NCI-H460 (cell line): ENCODE data around the gene P2RX7. TPM values are rescaled to one million over a fixed set of nuclear protein-coding genes. Genes with fewer than 3 reads are reported as not detected.
"Not testable (repeated sequence)": the region's sequence is repeated elsewhere in the genome, so short reads cannot be mapped to it uniquely, and the experiment has no call there.

ENCODE experiments used
- DNase-seq: peaks from one replicate; pipeline ENCODE4 v3.0.0-alpha.2; 2016; ENCODE audit warnings: low read depth; ENCODE audit errors: extremely low read depth
- total RNA-seq: library from RNA; depleted of rRNA; stranded (reverse); fragments of >200 nt; shearing (Covaris generic); gene quantifications from 2 replicates; pipeline ENCODE4 v1.2.3, GENCODE V29; 2014

The P2RX7 gene
- total RNA-seq, 1 experiment from 2014 or later: 1.2 TPM

DNA sequence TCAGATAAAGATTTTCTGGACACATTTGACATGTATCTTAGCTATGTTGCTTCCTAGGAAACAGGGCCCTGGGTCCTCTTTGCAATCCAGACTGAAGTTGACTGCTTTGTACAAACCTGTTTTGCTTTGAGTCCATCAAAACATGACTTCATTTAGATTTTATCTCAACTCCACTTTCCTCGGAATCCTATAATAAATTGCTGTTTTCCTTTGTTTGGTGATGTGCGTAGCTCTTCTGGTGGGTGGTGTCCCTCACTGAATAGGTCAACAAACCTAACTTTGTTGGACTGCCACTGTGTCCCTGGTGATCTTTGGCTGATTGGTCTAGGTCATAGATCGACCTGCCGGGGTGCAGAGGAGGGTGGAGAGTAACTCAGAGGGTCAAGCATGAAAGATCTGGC, 735 bp upstream of the P2RX7 start:
- DNase-seq: no peak

DNA sequence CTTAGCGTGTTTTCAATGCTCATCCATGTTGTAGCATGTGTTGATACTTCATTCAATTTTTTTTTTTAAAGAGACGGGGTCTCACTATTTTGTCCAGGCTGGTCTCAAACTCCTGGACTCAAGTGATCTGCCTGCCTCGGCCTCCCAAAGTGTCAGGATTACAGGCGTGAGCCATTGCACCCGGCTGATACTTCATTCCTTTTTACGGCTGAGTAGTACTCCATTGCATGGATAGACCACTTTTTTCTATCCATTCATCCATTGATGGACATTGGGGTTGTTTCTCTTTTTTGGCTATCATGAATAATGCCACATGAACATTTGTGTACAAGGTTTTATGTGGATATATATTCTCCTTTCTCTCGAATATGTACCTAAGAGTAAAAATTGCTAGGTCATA, 1.2 kb downstream of the P2RX7 start:
- no peak for DNase-seq

DNA sequence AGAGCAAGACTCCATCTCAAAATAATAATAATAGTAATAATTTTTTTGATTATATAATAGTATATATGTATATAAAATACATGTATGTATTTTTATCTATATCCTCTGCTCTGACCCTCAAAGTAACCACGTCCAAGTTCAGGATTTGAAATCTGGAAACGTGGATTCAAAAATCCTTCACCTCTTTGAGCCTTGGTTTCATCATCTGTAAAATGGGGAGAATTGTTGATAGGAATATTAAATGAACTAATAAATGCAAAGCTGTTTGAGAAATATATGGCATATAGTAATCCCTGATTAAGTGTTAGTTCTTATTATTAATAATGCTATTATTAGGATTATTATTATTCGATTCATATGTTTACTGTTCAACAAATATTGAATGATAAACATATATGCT, 2.6 kb downstream of the P2RX7 start:
- DNase-seq: no peak

DNA sequence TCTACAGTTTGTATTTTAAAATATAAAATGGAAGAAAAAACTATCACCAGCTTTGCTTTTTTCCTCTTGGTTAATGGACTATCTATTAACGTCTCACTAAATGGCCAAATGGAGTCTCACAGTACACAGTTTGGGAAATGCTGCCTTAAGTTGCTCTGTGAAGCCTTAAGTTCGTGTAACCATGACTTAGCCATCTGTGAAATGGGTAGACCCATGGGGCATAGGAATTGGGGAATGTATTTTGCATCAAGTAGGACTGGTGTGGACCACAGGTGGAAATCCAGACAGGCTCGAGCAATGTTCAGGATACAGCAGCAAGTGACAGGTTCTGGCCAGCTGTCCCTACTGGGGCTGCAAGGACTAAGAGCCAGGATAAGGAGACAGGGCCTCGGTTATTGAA, 4.8 kb downstream of the P2RX7 start:
- DNase-seq: no peak

DNA sequence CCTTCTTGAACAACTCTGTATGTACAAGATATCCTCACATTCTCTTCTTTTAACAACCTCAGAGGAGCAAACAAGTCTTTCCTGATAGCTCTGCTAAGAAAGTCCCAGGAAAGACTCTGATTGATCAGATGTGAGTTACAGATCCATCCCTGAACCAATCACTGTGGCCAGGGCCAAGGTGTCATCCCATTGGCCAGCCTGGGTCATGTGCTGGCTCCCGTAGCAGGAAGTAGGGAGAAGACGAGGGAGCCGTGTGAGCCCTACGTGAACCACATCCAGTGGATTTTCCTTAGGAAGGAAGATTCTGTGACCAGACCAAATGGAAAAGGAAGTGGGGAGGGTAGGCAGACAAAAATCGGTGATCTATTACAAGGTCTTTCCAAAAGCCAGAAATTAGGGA, 5.6 kb downstream of the P2RX7 start:
- DNase-seq: no peak

DNA sequence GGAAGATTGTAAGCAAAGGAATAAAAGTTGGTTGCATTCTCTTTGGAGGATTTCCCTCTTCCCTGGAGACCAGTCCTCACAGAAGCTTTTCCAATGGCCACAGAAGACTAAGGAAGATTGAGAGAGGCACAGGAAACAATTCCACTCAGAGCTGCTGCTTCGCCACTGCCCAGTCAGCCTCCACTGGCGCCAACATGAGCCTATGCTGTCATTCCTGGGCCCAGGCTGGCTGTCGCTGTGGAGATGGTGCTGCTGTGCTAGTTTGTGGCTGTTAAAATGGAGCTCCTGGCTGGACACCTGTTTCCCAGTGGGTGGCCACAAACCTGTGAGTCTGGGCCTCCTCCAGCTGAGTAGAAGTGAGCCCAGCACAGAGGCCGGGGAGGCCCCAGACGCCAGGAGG, 6.6 kb downstream of the P2RX7 start:
- no peak for DNase-seq

DNA sequence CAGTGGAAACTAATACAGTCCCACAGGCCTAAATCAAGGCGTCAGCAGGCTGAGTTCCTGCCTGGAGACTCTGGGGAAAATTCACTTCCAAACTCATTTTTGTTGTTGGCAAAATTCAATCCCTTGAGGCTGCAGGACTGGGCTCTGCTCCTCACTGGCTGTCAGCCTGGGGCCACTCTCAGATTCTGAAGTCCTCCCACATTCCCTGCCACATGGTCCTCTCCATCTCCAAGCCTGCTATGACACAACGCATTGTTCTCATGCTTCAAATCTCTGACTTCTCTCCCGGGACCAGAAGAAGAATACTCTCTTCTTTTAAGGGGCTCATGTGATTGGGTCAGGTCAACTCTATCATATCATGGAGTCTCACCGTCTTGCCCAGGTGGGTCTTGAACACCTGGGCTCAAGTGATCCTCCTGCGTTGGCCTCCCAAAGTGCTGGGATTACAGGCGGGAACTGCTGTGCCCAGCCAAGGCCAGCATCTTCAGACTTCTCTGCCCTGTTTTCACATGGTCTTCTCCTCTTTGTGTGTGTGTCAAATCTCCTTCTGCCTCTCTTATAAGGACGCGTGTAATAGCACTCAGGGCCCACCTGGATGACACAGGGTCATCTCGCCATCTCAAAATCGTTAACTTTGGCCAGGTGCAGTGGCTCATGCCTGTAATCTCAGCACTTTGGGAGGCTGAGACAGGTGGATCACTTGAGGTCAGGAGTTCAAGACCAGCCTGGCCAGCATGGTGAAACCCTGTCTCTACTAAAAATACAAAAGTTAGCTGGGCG, 9.7 kb downstream of the P2RX7 start:
- DNase-seq: no peak

DNA sequence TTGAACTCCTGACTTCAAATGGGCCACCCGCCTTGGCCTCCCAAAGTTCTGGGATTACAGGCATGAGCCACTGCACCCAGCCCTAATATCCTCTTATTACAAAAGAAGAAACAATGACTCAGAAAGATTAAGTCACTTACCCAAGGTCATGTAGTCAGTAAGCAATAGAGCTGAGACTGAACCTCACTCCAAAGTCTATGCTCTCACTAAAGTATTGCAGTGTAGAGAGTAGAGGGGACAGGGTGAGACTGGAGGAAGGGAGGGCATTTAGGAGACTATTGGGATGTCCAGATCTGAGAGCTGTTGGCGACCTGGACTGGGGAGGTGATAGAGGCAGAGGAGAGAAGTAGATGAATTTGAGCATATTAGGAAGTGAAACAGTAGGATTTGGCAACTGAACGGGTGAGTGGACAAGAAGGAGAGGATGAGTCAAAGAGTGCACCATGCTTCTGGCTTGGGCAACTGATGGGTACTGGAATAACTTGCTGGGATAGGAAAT, 11.8 kb downstream of the P2RX7 start:
- DNase-seq: no peak

DNA sequence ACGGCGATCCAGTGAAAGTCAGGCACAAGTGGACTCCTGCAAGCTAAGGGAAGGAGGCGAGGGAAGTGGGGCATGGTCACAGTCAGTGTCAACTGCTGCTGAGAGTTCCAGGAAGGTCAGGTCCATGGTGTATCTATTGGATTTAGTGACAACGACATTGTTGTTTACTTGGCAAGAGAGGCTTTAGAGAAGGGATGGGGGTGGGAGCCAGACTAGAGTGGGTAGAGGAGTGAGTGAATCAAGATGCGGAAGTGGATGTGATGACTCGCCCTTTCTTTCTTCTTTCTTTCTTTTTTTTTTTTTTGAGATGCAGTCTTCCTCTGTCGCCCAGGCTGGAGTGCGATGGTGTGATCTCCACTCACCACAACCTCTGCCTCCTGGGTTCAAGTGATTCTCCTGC, 12.5 kb downstream of the P2RX7 start:
- DNase-seq: no peak

DNA sequence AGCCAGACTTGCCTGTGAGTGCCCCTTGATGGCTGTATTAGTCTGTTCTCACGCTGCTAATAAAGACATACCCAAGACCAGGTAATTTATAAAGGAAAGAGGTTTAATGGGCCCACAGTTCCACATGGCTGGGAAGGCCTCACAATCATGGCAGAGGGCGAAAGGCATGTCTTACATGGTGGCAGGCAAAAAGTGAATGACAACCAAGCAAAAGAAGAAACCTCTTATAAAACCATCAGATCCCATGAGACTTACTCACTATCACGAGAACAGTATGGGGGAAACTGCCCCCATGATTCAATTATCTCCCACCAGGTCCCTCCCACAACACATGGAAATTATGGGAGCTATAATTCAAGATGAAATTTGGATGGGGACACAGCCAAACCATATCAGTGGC, 16.6 kb downstream of the P2RX7 start:
- not testable (repeated sequence) for DNase-seq

DNA sequence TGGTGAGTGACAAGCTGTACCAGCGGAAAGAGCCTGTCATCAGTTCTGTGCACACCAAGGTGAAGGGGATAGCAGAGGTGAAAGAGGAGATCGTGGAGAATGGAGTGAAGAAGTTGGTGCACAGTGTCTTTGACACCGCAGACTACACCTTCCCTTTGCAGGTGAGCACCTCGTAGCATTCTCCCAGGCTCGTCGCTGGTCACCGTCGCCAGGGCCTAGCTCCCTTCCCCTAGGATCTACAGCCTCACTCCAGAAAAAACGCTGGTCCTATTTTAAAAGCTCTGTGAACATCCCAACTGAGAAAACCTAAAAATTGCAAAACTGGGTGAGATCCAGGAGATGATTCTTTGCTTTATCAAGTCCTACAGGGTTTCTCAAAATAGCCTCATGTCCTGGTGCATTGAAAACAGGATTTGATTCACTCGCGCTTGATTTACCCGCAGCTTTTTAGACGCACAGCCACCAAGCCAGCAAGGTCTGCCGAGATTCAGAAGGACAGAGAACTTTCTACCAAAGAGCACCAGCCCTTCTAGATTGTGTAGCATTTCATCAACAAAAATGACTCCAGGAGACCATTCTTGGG, 22.2 kb downstream of the P2RX7 start:
- no peak for DNase-seq

DNA sequence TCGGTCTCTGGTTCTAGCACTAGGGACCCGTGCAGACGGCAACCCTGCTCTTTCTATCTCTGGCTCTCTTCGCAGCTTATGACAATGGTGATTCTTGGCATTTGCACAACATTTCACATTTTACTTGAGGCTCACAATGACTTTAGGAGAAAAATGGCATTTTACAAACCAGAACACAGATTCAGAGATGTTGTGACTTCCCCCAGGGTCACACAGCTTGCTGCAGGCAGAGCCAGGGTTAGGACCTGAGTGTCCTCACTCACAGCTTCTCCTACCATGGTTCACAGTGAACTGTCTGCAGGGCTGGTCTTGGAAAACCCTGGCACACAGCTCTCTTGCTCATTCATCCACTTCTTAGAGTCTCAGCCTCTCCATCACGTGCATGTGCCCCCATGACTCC, 23.7 kb downstream of the P2RX7 start:
- no peak for DNase-seq

DNA sequence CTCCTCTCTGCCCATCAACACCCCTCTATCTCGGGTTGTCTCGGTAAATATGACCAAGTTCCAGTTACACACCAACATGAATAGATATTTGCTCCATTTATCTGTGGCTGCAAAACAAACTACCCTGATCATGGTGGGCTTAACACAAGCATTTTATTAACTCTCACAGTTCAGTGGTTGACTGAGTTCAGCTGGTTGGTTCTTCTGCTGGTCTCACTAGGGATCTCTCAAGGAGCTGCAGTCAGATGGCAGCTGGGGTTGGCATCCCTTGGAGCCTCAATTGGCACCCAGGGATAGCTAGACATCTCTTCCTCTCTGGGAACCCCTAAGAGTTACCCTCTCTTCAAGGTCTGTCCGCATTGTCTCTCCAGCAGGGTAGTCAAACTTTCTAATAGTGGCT, 25.4 kb downstream of the P2RX7 start:
- DNase-seq: no peak

DNA sequence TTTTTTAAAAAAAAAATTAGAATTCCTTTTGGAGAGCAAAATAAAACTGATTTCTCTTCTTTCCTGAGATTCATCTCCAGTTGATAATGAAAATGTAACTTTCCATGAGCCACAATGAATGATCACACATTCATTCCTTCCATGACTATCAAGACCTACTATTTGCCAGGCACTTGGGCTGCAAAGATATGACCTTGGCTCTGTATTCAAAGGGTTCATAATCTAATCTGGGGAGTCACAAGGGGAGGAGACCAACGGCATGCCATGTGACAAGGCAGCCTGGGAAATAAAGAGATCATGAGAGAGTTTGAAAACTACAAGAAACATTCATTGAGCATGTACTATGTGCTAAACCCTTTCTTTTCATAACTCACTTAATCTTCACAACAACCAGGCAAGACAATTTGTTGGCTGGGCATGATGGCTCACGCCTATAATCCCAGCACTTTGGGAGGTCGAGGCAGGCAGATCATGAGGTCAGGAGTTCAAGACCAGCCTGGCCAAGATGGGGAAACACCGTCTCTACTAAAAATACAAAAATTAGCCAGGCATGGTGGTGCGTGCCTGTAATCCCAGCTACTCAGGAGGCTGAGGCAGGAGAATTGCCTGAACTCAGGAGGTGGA, 26.2 kb downstream of the P2RX7 start:
- DNase-seq: not testable (repeated sequence)

DNA sequence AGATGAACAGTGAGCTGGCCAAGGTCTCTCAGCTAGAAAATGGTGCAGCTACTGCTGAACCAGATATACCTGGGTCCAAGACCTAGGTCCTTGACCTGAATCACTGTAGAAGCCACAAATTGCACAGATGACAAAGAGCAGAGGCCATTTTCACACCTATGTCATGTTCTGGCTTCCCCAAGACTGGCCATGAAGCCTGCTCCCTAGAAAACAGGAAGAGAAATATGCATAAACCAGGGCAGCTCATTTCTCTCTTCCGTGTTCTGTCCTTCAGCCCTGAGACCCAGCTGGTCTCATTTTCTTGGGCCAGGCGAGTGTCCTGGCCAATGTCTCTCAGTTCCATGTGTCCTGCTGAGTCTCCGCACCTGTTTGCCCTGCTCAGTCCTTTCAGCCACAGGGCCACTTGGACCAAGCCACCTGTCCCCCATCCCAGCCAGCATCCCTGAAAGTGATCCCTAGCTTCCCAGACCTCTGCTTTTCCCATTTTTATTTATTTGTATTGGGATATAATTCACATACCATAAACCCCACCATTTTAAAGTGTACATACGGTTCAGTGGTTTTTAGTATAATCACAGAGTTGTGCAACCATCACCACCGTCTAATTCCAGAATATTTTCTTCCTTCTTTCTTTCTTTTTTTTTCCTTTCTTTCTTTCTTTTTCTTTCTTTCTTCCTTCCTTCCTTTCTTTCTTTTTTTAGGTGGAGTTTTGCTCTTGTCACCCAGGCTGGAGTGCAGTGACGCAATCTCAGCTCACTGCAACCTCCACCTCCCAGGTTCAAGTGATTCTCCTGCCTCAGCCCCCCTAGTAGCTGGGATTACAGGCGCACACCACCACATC, 27.0 kb downstream of the P2RX7 start:
- no peak for DNase-seq

DNA sequence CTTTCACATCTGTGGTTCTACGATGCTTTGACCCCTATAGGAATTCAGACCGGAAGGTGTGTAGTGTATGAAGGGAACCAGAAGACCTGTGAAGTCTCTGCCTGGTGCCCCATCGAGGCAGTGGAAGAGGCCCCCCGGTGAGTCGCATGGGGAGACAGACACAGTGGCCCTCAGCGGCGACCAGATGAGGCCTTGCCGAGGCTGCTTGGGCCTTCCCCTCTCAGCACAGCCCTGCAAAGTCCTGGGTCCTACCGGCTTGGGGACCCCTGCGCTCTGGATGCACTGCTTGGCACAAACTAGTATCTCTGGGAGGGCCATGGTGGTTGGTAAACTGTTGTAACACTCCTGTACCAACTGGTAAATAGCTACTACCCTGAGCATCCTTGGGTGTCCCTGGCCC, 29.7 kb downstream of the P2RX7 start:
- no peak for DNase-seq

DNA sequence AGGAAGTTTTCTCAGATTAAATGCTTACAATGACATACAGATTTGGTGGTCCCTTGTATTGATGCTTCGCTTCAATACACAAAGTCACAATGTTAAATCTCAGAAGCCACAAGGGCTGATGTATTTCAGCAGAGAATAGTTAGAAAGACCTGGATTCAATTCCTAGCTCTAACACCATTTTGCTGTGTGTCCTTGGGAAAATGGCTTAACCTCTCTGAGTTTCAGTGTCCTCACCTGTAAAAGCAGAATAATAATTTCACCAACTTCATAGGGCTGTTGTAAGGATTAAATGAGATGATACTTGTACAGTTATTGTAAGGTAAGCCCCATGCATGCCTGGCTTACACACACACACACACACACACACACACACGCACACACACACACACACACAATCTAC, 30.3 kb downstream of the P2RX7 start:
- no peak for DNase-seq

DNA sequence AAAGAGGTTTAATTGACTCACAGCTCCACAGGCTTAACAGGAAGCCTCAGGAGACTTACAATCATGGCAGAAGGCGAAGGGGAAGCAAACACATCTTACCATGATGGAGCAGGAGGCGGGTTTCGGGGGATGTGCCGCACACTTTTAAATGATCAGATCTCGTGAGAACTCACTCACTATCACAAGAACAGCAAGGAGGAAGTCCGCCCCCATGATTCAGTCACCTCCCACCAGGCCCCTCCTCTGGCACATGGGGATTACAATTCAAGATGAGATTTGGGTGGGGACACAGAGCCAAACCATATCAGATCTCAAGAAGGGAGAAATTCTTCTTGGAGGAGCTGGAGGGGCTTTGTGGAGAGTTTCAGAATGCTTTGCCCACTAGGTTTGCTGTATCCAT, 32.2 kb downstream of the P2RX7 start:
- not testable (repeated sequence) for DNase-seq

DNA sequence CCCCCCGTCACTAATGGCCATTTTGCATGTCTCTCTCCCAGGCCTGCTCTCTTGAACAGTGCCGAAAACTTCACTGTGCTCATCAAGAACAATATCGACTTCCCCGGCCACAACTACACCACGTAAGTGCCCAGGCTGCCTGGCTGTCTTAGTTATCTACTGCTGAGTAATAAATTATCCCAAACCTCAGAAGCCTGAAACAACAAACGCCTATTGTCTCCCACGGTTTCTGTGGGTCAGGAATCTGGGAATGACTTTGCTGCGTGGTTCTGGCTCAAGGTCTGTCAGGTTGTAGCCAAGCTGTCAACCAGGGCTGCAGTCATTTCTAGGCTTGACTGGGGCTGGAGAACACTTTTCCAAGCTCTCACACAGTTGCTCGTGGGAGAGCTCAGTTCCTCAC, 32.6 kb downstream of the P2RX7 start:
- no peak for DNase-seq

DNA sequence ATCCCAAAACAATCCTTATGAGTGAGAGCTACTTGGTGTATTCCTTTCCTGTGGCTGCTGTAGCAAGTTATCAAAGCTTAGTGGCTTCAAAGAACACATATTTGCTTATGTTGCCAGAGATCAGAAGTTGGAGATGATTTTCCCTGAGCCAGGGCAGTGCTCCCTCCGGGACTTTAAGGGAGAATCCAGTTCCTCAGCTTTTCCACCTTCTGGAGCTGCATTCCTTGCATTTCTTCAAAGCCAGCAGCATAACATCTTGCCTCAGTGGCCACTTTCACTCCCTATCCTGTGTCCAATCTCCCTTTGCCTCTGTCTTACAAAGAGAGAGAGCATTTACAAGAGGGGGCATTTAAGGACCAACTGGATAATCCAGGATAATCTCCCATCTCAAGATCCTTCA, 33.7 kb downstream of the P2RX7 start:
- no peak for DNase-seq

DNA sequence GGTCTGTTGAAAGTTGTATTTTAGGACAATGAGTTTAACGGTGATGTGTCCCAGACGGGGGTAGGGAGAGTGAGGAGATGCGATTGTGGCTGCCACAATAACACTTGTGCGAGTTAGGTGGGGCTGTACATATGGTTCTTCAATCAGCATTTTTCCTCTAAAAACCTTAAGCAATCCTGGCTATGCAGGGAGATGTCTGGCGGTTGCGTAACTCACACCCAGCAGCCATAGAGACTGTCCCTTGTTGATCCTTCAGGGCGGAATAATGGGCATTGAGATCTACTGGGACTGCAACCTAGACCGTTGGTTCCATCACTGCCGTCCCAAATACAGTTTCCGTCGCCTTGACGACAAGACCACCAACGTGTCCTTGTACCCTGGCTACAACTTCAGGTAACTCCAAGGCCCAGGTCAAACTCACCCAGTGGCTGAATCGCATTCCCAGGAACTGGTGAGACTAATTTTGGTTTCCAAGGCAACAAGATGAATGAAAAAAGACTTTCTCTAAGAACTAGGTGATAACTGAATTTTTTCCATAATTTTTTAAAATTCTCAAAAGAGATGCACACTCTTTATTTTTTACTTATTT, 34.6 kb downstream of the P2RX7 start:
- DNase-seq: no peak
